B cell (primary cell): Measurements from ENCODE around the gene SAMD3. TPM values are rescaled to one million over a fixed set of nuclear protein-coding genes. Genes with fewer than 3 reads are reported as not detected.

ENCODE experiments used
- ATAC-seq: fragments of 200-7000 bp; cut with Tn5 transposase; one replicate; pipeline ENCODE4 v1.10.0; 2021; ENCODE audit warnings: low read depth, mild to moderate bottlenecking, moderate number of reproducible peaks, moderate library complexity
- CTCF ChIA-PET: fragments of 350-600 bp; sonication (Branson Sonifier 250); formaldehyde crosslinking; loops from one replicate; lab custom pipeline; 2021; ENCODE audit warnings: antibody characterized with exemption, inconsistent platforms; lab: Charles Lee
- POLR2A ChIA-PET: fragments of 350-600 bp; sonication (Branson Sonifier 250); formaldehyde crosslinking; loops from one replicate; lab custom pipeline; 2021; ENCODE audit warnings: antibody characterized with exemption; lab: Charles Lee
- DNase-seq: peaks from one replicate; pipeline ENCODE4 v3.0.0; 2013
- H2AFZ ChIP-seq: 2 replicates; pipeline ENCODE4 v1.6.1; 2012; ENCODE audit warnings: mild to moderate bottlenecking, low read depth, low read length; ENCODE audit not compliant: insufficient read depth, poor library complexity, severe bottlenecking
- H3K27ac ChIP-seq, 2 donors: 1 replicate in 1 of 2; 2 replicates in 1 of 2; pipeline ENCODE4 v1.5.1; 2012 to 2013; ENCODE audit warnings: low read length in 2 of 2, mild to moderate bottlenecking in 2 of 2, moderate library complexity in 1 of 2
- H3K27me3 ChIP-seq, 4 experiments: fragments of 200-600 bp in 1 of 4; sonication (generic) in 1 of 4; replicated peaks in 1 of 4; 1 replicate in 2 of 4; 2 replicates in 2 of 4; pipeline versions ENCODE4 v1.6.1 to v1.7.0; 2013 to 2016; ENCODE audit warnings: low read length in 3 of 4, mild to moderate bottlenecking in 2 of 4, mixed read lengths in 1 of 4, moderate library complexity in 1 of 4; ENCODE audit not compliant: insufficient read depth in 4 of 4, control insufficient read depth in 3 of 4; ENCODE audit errors: control extremely low read depth in 1 of 4
- H3K36me3 ChIP-seq, 2 experiments: replicated peaks in 1 of 2; 1 replicate in 1 of 2; 2 replicates in 1 of 2; pipeline versions ENCODE4 v1.6.1 to v1.7.1; 2013; ENCODE audit warnings: low read length in 1 of 2; ENCODE audit not compliant: insufficient read depth in 2 of 2, control insufficient read depth in 1 of 2; ENCODE audit errors: control extremely low read depth in 1 of 2, extremely low read depth in 1 of 2
- H3K4me1 ChIP-seq, 2 donors: fragments of 200-600 bp in 1 of 2; sonication (generic) in 1 of 2; 1 replicate in 1 of 2; 2 replicates in 1 of 2; pipeline versions ENCODE4 v1.5.1 to v1.6.1; 2013 to 2017; ENCODE audit warnings: low read length in 2 of 2; ENCODE audit not compliant: control insufficient read depth in 2 of 2, insufficient read depth in 2 of 2
- H3K4me2 ChIP-seq: replicated peaks from 2 replicates; pipeline ENCODE3; 2012; ENCODE audit warnings: mild to moderate bottlenecking, low read depth, low read length; ENCODE audit not compliant: poor library complexity, severe bottlenecking
- H3K4me3 ChIP-seq, 5 experiments: fragments of 200-600 bp in 1 of 5; sonication (generic) in 1 of 5; 1 replicate in 3 of 5; 2 replicates in 2 of 5; pipeline versions ENCODE4 v1.5.1 to v1.7.0; 2011 to 2016; ENCODE audit warnings: low read length in 4 of 5, mild to moderate bottlenecking in 4 of 5, low read depth in 2 of 5, control low read depth in 1 of 5, moderate library complexity in 1 of 5; ENCODE audit not compliant: insufficient read depth in 1 of 5; ENCODE audit errors: control extremely low read depth in 1 of 5, extremely low read depth in 1 of 5
- H3K79me2 ChIP-seq: fragments of 200-600 bp; sonication (generic); one replicate; pipeline ENCODE4 v1.6.0; 2016; ENCODE audit warnings: low read length; ENCODE audit not compliant: control insufficient read depth, insufficient read depth
- H3K9ac ChIP-seq: fragments of 200-600 bp; sonication (generic); 2 replicates; pipeline ENCODE4 v1.6.1; 2017; ENCODE audit warnings: mild to moderate bottlenecking, low read length, moderate library complexity
- H3K9me3 ChIP-seq, 3 donors: one replicate each; pipeline versions ENCODE4 v1.6.1 to v1.7.1; 2013; ENCODE audit warnings: low read length in 2 of 3; ENCODE audit not compliant: control insufficient read depth in 2 of 3, insufficient read depth in 1 of 3; ENCODE audit errors: control extremely low read depth in 1 of 3
- H4K20me1 ChIP-seq: 2 replicates; pipeline ENCODE4 v1.6.0; 2012; ENCODE audit warnings: mild to moderate bottlenecking, low read length; ENCODE audit not compliant: insufficient read depth, control insufficient read depth, poor library complexity, severe bottlenecking
- H3K27ac Mint-ChIP-seq: one replicate; pipeline ENCODE4 v1.8.0; 2021; ENCODE audit warnings: mixed read lengths
- H3K27me3 Mint-ChIP-seq: one replicate; pipeline ENCODE4 v1.8.0; 2021; ENCODE audit warnings: mixed read lengths
- H3K4me1 Mint-ChIP-seq: one replicate; pipeline ENCODE4 v1.8.0; 2021; ENCODE audit warnings: mixed read lengths
- H3K4me3 Mint-ChIP-seq: one replicate; pipeline ENCODE4 v1.8.0; 2021; ENCODE audit warnings: mixed read lengths
- H3K9me3 Mint-ChIP-seq: one replicate; pipeline ENCODE4 v1.8.0; 2022; ENCODE audit warnings: mixed read lengths; ENCODE audit not compliant: insufficient read depth
- CTCF ChIP-seq: fragments of 200-600 bp; IDR thresholded peaks from one replicate; pipeline ENCODE4 v1.8.0; 2022; ENCODE audit warnings: antibody characterized with exemption, mild to moderate bottlenecking
- EZH2 ChIP-seq: IDR thresholded peaks from 2 replicates; pipeline ENCODE4 v1.6.1; 2012; ENCODE audit warnings: borderline replicate concordance, low read depth, mild to moderate bottlenecking, moderate library complexity, low read length; ENCODE audit not compliant: insufficient read depth, poor library complexity, severe bottlenecking
- WGBS: methylation state at CpG from one replicate; pipeline ENCODE4 v1.1.5; 2013; ENCODE audit warnings: missing lambda C conversion rate; ENCODE audit not compliant: insufficient coverage; 5-methylcytosine and 5-hydroxymethylcytosine counted together
- intact Hi-C: fragments of 100-400 bp; cut with micrococcal nuclease; formaldehyde crosslinking; loops from one replicate; pipeline ENCODE4 v1.10.0; 2022
- polyA plus RNA-seq: library from polyadenylated mRNA; depleted of rRNA; stranded (reverse); fragments of >200 nt; gene quantifications from 2 replicates; pipeline ENCODE4 v1.2.3, GENCODE V29; 2012
- total RNA-seq, 2 donors: library from RNA; stranded (reverse); fragments of 120-200 nt in 1 of 2; gene quantifications; 1 replicate in 1 of 2; 2 replicates in 1 of 2; pipeline versions ENCODE4 v1.2.3 to v1.2.4, GENCODE V29; 2013 to 2022

The SAMD3 gene
- total and polyA plus RNA-seq, 2 donors (not counting 1 experiment from before 2014, with no cell fraction given): 0.57 to 3.8 TPM

- no peak for DNase-seq
- H3K27me3 ChIP-seq: no peaks in the 10 kb centered on the region
- H3K9ac ChIP-seq: no peak overlapping the region
- no peaks in the 10 kb centered on the region for H3K27me3 Mint-ChIP-seq
- no peak overlapping the region for H3K27ac Mint-ChIP-seq
- ChIA-PET POLR2A (no interaction called here), CTCF (no interaction called here)
- H3K79me2 ChIP-seq: no peaks in the 10 kb centered on the region
- no peak overlapping the region for H2AFZ ChIP-seq
- H3K4me3 Mint-ChIP-seq: no peak overlapping the region
- no peaks in the 10 kb centered on the region for H3K9me3 Mint-ChIP-seq
- no peak for TF ChIP-seq EZH2
- peak; percentile 31 for TF ChIP-seq CTCF
- H3K4me1 ChIP-seq: no peaks in the 10 kb centered on the region
- no peak overlapping the region for H3K4me3 ChIP-seq
- peaks cover 1 to 6% of the 10 kb centered on the region in 2 experiments for H3K36me3 ChIP-seq
- H3K27ac ChIP-seq: no peak overlapping the region
- H4K20me1 ChIP-seq: no peaks in the 10 kb centered on the region
- H3K4me1 Mint-ChIP-seq: peaks cover 2% of the 10 kb centered on the region
- no peak for ATAC-seq
- WGBS: 86% methylated on average over 6 of the region's 7 CpGs
- H3K4me2 ChIP-seq: no peak overlapping the region
- no peaks in the 10 kb centered on the region for H3K9me3 ChIP-seq
- intact Hi-C loops: loop anchor here (5.0 kb wide), 1 partner anchor 44 kb away; no protein-coding TSS in a partner anchor
These were observed 74.6 kb downstream of the SAMD3 start for GRCh38 chr6:130148181-130148580.

GRCh38 chr6:130147111-130147510 lies 75.6 kb downstream of the SAMD3 start:
- Histone ChIP-seq H3K4me1 (no peaks in the 10 kb centered on the region), H3K27me3 (no peaks in the 10 kb centered on the region), H3K4me3 (no peak overlapping the region), H3K27ac (no peak overlapping the region), H2AFZ (no peak overlapping the region), H3K9ac (no peak overlapping the region), H3K4me2 (no peak overlapping the region), H3K36me3 (peaks cover 6 to 16% of the 10 kb centered on the region in 2 experiments), H3K79me2 (no peaks in the 10 kb centered on the region), H3K9me3 (no peaks in the 10 kb centered on the region), H4K20me1 (no peaks in the 10 kb centered on the region)
- Mint-ChIP-seq H3K4me3 (no peak overlapping the region), H3K27me3 (no peaks in the 10 kb centered on the region), H3K9me3 (no peaks in the 10 kb centered on the region), H3K27ac (peak overlapping the region; percentile 63), H3K4me1 (peaks cover 2% of the 10 kb centered on the region)
- 92% methylated on average over 2 of the region's 3 CpGs for WGBS
- ChIA-PET CTCF (no interaction called here), POLR2A (no interaction called here)
- intact Hi-C loops: loop anchor here (5.0 kb wide), 1 partner anchor 45 kb away; no protein-coding TSS in a partner anchor
- ATAC-seq (no peak), DNase-seq (no peak)
- no peak for TF ChIP-seq CTCF
- TF ChIP-seq EZH2: no peak
